Sigmoid colon (tissue), 7 donors: ENCODE data around the gene B4GALNT3. TPM values are rescaled to one million over a fixed set of nuclear protein-coding genes. Genes with fewer than 3 reads are reported as not detected.

Experiments used
- DNase-seq: peaks from one replicate; pipeline ENCODE4 v3.0.0-alpha.2; 2019
- H3K27ac ChIP-seq, 4 donors: fragments of 200-600 bp; sonication (generic); one replicate each; pipeline ENCODE4 v1.5.1; 2016 to 2019; ENCODE audit warnings: mild to moderate bottlenecking in 1 of 4
- H3K27me3 ChIP-seq, 3 donors: fragments of 200-600 bp; sonication (generic); one replicate each; pipeline ENCODE4 v1.5.1; 2019; ENCODE audit warnings: mild to moderate bottlenecking in 1 of 3
- H3K36me3 ChIP-seq, 4 donors: fragments of 200-600 bp; sonication (generic); one replicate each; pipeline ENCODE4 v1.5.1; 2016 to 2019
- H3K4me1 ChIP-seq, 4 donors: fragments of 200-600 bp; sonication (generic); one replicate each; pipeline ENCODE4 v1.5.1; 2017 to 2019
- H3K4me3 ChIP-seq, 4 donors: fragments of 200-600 bp; sonication (generic); one replicate each; pipeline ENCODE4 v1.5.1; 2017 to 2019; ENCODE audit warnings: mild to moderate bottlenecking in 2 of 4, moderate library complexity in 1 of 4
- H3K9me3 ChIP-seq, 4 donors: fragments of 200-600 bp in 3 of 4; sonication (generic) in 3 of 4; one replicate each; pipeline versions ENCODE4 v1.5.1 to v1.6.1; 2013 to 2019
- CTCF ChIP-seq, 4 experiments: fragments of 450-650 bp in 3 of 4; fragments of 200-600 bp in 1 of 4; IDR thresholded peaks; one replicate each; pipeline ENCODE4 v1.5.1; 2016 to 2019; ENCODE audit warnings: antibody characterized with exemption in 4 of 4, mild to moderate bottlenecking in 3 of 4, moderate library complexity in 2 of 4
- EP300 ChIP-seq, 4 donors: sonication (generic); formaldehyde crosslinking; IDR thresholded peaks; one replicate each; pipeline ENCODE4 v1.6.1; 2017; ENCODE audit warnings: antibody characterized with exemption in 4 of 4
- POLR2A ChIP-seq, 2 donors: fragments of 450-650 bp; IDR thresholded peaks; one replicate each; pipeline ENCODE4 v1.6.1; 2016; ENCODE audit warnings: antibody characterized with exemption in 2 of 2, mild to moderate bottlenecking in 2 of 2, moderate library complexity in 2 of 2
- POLR2AphosphoS5 ChIP-seq, 4 donors: sonication (generic); formaldehyde crosslinking; IDR thresholded peaks; one replicate each; pipeline ENCODE4 v1.6.1; 2017; ENCODE audit warnings: antibody characterized with exemption in 4 of 4
- WGBS, 2 donors: extraction: QIAGEN DNeasy Blood & Tissue Kit; methylation state at CpG; one replicate each; pipeline ENCODE4 v1.1.7; 2013; 5-methylcytosine and 5-hydroxymethylcytosine counted together
- intact Hi-C: fragments of 100-400 bp; cut with DNase I; formaldehyde crosslinking; loops from one replicate; pipeline ENCODE4 v1.15.1; 2023
- polyA plus RNA-seq, 3 donors: library from polyadenylated mRNA; stranded (reverse); fragments of 200-250 nt; gene quantifications; one replicate each; pipeline ENCODE4 v1.2.3, GENCODE V29; 2013
- total RNA-seq, 4 donors: library from RNA; depleted of rRNA; stranded (reverse); fragments of >200 nt; gene quantifications; one replicate each; pipeline ENCODE4 v1.1.0, GENCODE V29; 2016
- donor health status: healthy with polysubstance abuse.
- donor health status: Bipolar disorder and iron deficiency.
- donor health status: healthy.

Gene B4GALNT3
- total and polyA plus RNA-seq, 7 donors, result under 0.01 to 74.2 (median 0.36) TPM

GRCh38 chr12:442235-442884, 17.4 kb upstream of the B4GALNT3 start:
- Histone ChIP-seq H3K4me1 (no peaks in the 10 kb centered on the region), H3K27me3 (peaks cover 0 to 6% (median 0%) of the 10 kb centered on the region in 3 donors), H3K9me3 (no peaks in the 10 kb centered on the region), H3K4me3 (no peak overlapping the region), H3K36me3 (no peaks in the 10 kb centered on the region), H3K27ac (no peak overlapping the region)
- intact Hi-C loops, result loop anchor here (1.0 kb wide), 1 partner anchor 105 kb away; no protein-coding TSS in a partner anchor
- WGBS, 2 donors, result 52 to 67% methylated on average over 16 of the region's 16 CpGs
- peak; percentile 65 for DNase-seq
- TF ChIP-seq POLR2A (IDR thresholded peaks at IDR 0.05) (no peak), EP300 (IDR thresholded peaks at IDR 0.05) (no peak), CTCF (IDR thresholded peaks at IDR 0.05) (peak; percentile 23 to 78 (median 66))

GRCh38 chr12:447141-447540, 12.6 kb upstream of the B4GALNT3 start:
- no peaks in the 10 kb centered on the region for H3K9me3 ChIP-seq
- 97 to 100% methylated on average over 1 of the region's 1 CpG for WGBS, 2 donors
- H3K4me1 ChIP-seq, result no peaks in the 10 kb centered on the region
- no peak overlapping the region for H3K27ac ChIP-seq
- no peak for DNase-seq
- H3K27me3 ChIP-seq, result peaks cover 8 to 45% (median 17%) of the 10 kb centered on the region in 3 donors
- intact Hi-C loops, result no loop called here
- no peak for TF ChIP-seq EP300 (IDR thresholded peaks at IDR 0.05)
- no peak for TF ChIP-seq POLR2AphosphoS5 (IDR thresholded peaks at IDR 0.05)
- TF ChIP-seq CTCF (IDR thresholded peaks at IDR 0.05), result no peak
- no peak overlapping the region for H3K4me3 ChIP-seq
- H3K36me3 ChIP-seq, result no peaks in the 10 kb centered on the region

GRCh38 chr12:449203-449602, 10.5 kb upstream of the B4GALNT3 start:
- no peak overlapping the region for H3K4me3 ChIP-seq
- H3K27ac ChIP-seq, result no peak overlapping the region
- H3K4me1 ChIP-seq, result peaks cover 0 to 3% (median 0%) of the 10 kb centered on the region in 4 donors
- H3K27me3 ChIP-seq, result peaks cover 8 to 51% (median 18%) of the 10 kb centered on the region in 3 donors
- no peak for DNase-seq
- H3K9me3 ChIP-seq, result no peaks in the 10 kb centered on the region
- no peaks in the 10 kb centered on the region for H3K36me3 ChIP-seq
- WGBS, 2 donors, result 73 to 85% methylated on average over 4 of the region's 4 CpGs
- intact Hi-C loops, result no loop called here
- TF ChIP-seq POLR2A (IDR thresholded peaks at IDR 0.05), result no peak
- no peak for TF ChIP-seq POLR2AphosphoS5 (IDR thresholded peaks at IDR 0.05)
- no peak for TF ChIP-seq EP300 (IDR thresholded peaks at IDR 0.05)
- no peak for TF ChIP-seq CTCF (IDR thresholded peaks at IDR 0.05)

GRCh38 chr12:450438-450837, 9.3 kb upstream of the B4GALNT3 start:
- H3K27ac ChIP-seq, result no peak overlapping the region
- H3K9me3 ChIP-seq, result no peaks in the 10 kb centered on the region
- peaks cover 8 to 45% (median 18%) of the 10 kb centered on the region in 3 donors for H3K27me3 ChIP-seq
- H3K4me1 ChIP-seq, result peaks cover 0 to 3% (median 0%) of the 10 kb centered on the region in 4 donors
- no peak overlapping the region for H3K4me3 ChIP-seq
- no peaks in the 10 kb centered on the region for H3K36me3 ChIP-seq
- TF ChIP-seq EP300 (IDR thresholded peaks at IDR 0.05) (no peak), POLR2AphosphoS5 (IDR thresholded peaks at IDR 0.05) (no peak), POLR2A (IDR thresholded peaks at IDR 0.05) (no peak), CTCF (IDR thresholded peaks at IDR 0.05) (no peak)
- DNase-seq, result no peak
- intact Hi-C loops, result no loop called here
- WGBS, 2 donors, result 12 to 74% methylated on average over 3 of the region's 3 CpGs
